GM23338 (cell line): ENCODE measurements around the gene TUB. TPM values are rescaled to one million over a fixed set of nuclear protein-coding genes. Genes with fewer than 3 reads are reported as not detected.

Experiments used
- ATAC-seq: fragments of 200-7000 bp; cut with Tn5 transposase; 3 replicates; pipeline ENCODE4 v1.9.1; 2020
- DNase-seq: peaks from one replicate; pipeline ENCODE4 v3.0.0-alpha.2; 2015; ENCODE audit warnings: low spot score
- H2AFZ ChIP-seq: fragments of 200-600 bp; sonication (generic); 2 replicates; pipeline ENCODE4 v1.8.0; 2016; ENCODE audit warnings: antibody characterized with exemption, mild to moderate bottlenecking, moderate library complexity
- H3F3A ChIP-seq: fragments of 200-600 bp; sonication (generic); replicated peaks from 2 replicates; pipeline ENCODE4 v1.8.0; 2017; ENCODE audit warnings: antibody characterized with exemption, mixed run types, low read depth
- H3K27ac ChIP-seq: fragments of 200-600 bp; sonication (generic); 2 replicates; pipeline ENCODE4 v1.6.1; 2016; ENCODE audit warnings: low read depth
- H3K27me3 ChIP-seq: fragments of 200-600 bp; sonication (generic); 2 replicates; pipeline ENCODE4 v1.8.0; 2016; ENCODE audit warnings: mild to moderate bottlenecking, mixed run types, moderate library complexity; ENCODE audit not compliant: insufficient read depth
- H3K36me3 ChIP-seq: fragments of 200-600 bp; sonication (generic); 2 replicates; pipeline ENCODE4 v1.8.0; 2016; ENCODE audit warnings: mild to moderate bottlenecking; ENCODE audit not compliant: insufficient read depth
- H3K4me1 ChIP-seq: fragments of 200-600 bp; sonication (generic); 2 replicates; pipeline ENCODE4 v1.8.0; 2016; ENCODE audit warnings: mild to moderate bottlenecking, moderate library complexity; ENCODE audit not compliant: insufficient read depth
- H3K4me2 ChIP-seq: fragments of 200-600 bp; sonication (generic); 2 replicates; pipeline ENCODE4 v1.7.1; 2017; ENCODE audit warnings: mixed run types
- H3K4me3 ChIP-seq: fragments of 200-600 bp; sonication (generic); 2 replicates; pipeline ENCODE4 v1.6.1; 2016; ENCODE audit warnings: mixed run types
- H3K79me2 ChIP-seq: fragments of 200-600 bp; sonication (generic); replicated peaks from 2 replicates; pipeline ENCODE4 v1.8.0; 2017; ENCODE audit warnings: mild to moderate bottlenecking; ENCODE audit not compliant: insufficient read depth
- H3K9me2 ChIP-seq: fragments of 200-600 bp; sonication (generic); 2 replicates; pipeline ENCODE4 v1.8.0; 2017; ENCODE audit not compliant: insufficient read depth
- H4K20me1 ChIP-seq: fragments of 200-600 bp; sonication (generic); replicated peaks from 2 replicates; pipeline ENCODE4 v1.8.0; 2017; ENCODE audit warnings: mild to moderate bottlenecking; ENCODE audit not compliant: insufficient read depth
- H3K27ac Mint-ChIP-seq: 2 replicates; pipeline ENCODE4 v1.8.0; 2020; ENCODE audit warnings: inconsistent platforms, mild to moderate bottlenecking, moderate library complexity, mixed read lengths
- H3K27me3 Mint-ChIP-seq: 3 replicates; pipeline ENCODE4 v1.8.0; 2022; ENCODE audit warnings: low read depth, mild to moderate bottlenecking, moderate library complexity, mixed read lengths, inconsistent platforms; ENCODE audit not compliant: insufficient read depth, poor library complexity
- H3K36me3 Mint-ChIP-seq: 3 replicates; pipeline ENCODE4 v1.8.0; 2021; ENCODE audit warnings: low read depth, mild to moderate bottlenecking, inconsistent platforms, moderate library complexity, mixed read lengths
- H3K4me1 Mint-ChIP-seq: 3 replicates; pipeline ENCODE4 v1.8.0; 2020; ENCODE audit warnings: mild to moderate bottlenecking, inconsistent platforms, mixed read lengths
- H3K4me3 Mint-ChIP-seq: 3 replicates; pipeline ENCODE4 v1.8.0; 2021; ENCODE audit warnings: moderate library complexity, mild to moderate bottlenecking, inconsistent platforms, mixed read lengths
- H3K9me3 Mint-ChIP-seq: 3 replicates; pipeline ENCODE4 v1.8.0; 2020; ENCODE audit warnings: moderate library complexity, mild to moderate bottlenecking, inconsistent platforms, mixed read lengths
- CREB1 ChIP-seq: fragments of 250-450 bp; sonication (Bioruptor Pico); IDR thresholded peaks from 2 replicates; pipeline ENCODE4 v1.5.0; 2020; ENCODE audit warnings: low read depth, mild to moderate bottlenecking, moderate library complexity
- CTCF ChIP-seq, 2 experiments: fragments of 200-600 bp in 1 of 2; sonication (generic) in 1 of 2; conservative IDR thresholded peaks; 2 replicates each; pipeline versions ENCODE4 v1.5.1 to v1.6.1; 2016 to 2017; ENCODE audit warnings: antibody characterized with exemption in 2 of 2, low read depth in 2 of 2, mild to moderate bottlenecking in 2 of 2, moderate library complexity in 1 of 2
- ETS1 ChIP-seq: IDR thresholded peaks from 2 replicates; pipeline ENCODE4 v1.6.1; 2016; ENCODE audit warnings: antibody characterized with exemption
- EZH2 ChIP-seq: fragments of 200-600 bp; sonication (generic); IDR thresholded peaks from one replicate; pipeline ENCODE4 v1.8.0; 2017; ENCODE audit warnings: antibody characterized with exemption, mild to moderate bottlenecking, low read depth; ENCODE audit not compliant: unreplicated experiment
- EZH2phosphoT487 ChIP-seq: fragments of 200-600 bp; sonication (generic); IDR thresholded peaks from one replicate; pipeline ENCODE4 v1.8.1; 2018; ENCODE audit warnings: antibody characterized with exemption; ENCODE audit not compliant: unreplicated experiment
- JUNB ChIP-seq: IDR thresholded peaks from one replicate; pipeline ENCODE4 v1.6.1; 2016; ENCODE audit warnings: antibody characterized with exemption; ENCODE audit not compliant: unreplicated experiment
- NANOG ChIP-seq: IDR thresholded peaks from 2 replicates; pipeline ENCODE4 v1.6.1; 2016; ENCODE audit warnings: antibody characterized with exemption, borderline replicate concordance
- POLR2AphosphoS5 ChIP-seq: IDR thresholded peaks from 2 replicates; pipeline ENCODE4 v1.6.1; 2016; ENCODE audit warnings: antibody characterized with exemption, low read depth
- STAT1 ChIP-seq: IDR thresholded peaks from one replicate; pipeline ENCODE4 v1.6.1; 2016; ENCODE audit warnings: antibody characterized with exemption; ENCODE audit not compliant: unreplicated experiment
- ZNF114 ChIP-seq: fragments of 250-450 bp; sonication (Bioruptor Pico); IDR thresholded peaks from 2 replicates; pipeline ENCODE4 v1.5.0; 2020; ENCODE audit warnings: mild to moderate bottlenecking, moderate library complexity
- ZNF331 ChIP-seq: fragments of 250-450 bp; sonication (Bioruptor Pico); IDR thresholded peaks from 2 replicates; pipeline ENCODE4 v1.5.0; 2020; ENCODE audit warnings: low read depth, mild to moderate bottlenecking, moderate library complexity
- ZNF462 ChIP-seq: fragments of 250-450 bp; sonication (Bioruptor Pico); IDR thresholded peaks from 2 replicates; pipeline ENCODE4 v1.5.0; 2020; ENCODE audit warnings: mild to moderate bottlenecking, moderate library complexity
- polyA plus RNA-seq: library from polyadenylated mRNA; unstranded; fragments of >200 nt; fragmentation: Nextera tagmentation; extraction: Ambion mirVana; gene quantifications from 2 replicates; pipeline ENCODE4 v1.2.1, GENCODE V29; 2016
- total RNA-seq: library from RNA; depleted of rRNA; stranded (reverse); fragments of >200 nt; shearing (Covaris generic); gene quantifications from 2 replicates; pipeline ENCODE4 v1.2.3, GENCODE V29; 2014
- TF ChIP-seq, protein P1 (sequence below): IDR thresholded peaks from one replicate; pipeline ENCODE4 v1.6.1; 2018; ENCODE audit warnings: antibody characterized with exemption; ENCODE audit not compliant: unreplicated experiment

The TUB gene
- total and polyA plus RNA-seq, 2 experiments from 2014 or later = 5.5 to 30.4 TPM

DNA sequence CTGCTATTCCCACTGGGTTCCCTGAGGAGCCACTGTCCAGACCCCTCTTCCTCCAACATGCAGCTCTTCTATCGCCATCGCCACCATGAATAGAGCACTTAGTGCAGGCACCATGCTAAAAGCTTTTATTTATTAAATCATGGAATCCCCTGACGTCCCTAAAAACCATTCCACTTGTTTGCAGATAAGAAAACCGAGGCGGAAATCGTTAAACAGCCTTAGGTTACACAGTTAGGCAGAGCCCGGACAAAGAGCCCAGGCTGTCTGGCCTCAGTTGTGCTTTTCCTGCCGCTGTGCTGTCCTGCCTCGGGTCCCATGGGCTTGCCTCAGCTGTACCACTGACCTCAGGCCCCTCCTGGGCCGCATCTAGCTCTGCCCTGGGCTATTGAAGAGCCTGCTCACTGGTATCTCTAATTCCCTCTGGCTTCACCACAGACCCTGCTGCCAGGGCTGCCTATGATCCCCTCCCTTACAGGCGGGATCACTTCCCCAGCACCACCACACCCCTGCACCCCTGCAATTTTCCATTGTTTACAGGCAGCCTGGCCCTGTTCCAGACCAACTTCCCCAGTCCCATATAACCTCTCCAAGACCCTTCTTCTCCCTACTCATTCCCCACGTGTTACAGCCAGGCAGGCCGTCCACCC is 13.0 kb upstream of the TUB start:
- Histone ChIP-seq H3K36me3 (no peaks in the 10 kb centered on the region), H3K27ac (no peak overlapping the region), H3K4me3 (no peak overlapping the region), H3K4me2 (no peak overlapping the region), H4K20me1 (no peaks in the 10 kb centered on the region), H3F3A (no peaks in the 10 kb centered on the region), H3K9me2 (no peaks in the 10 kb centered on the region), H3K27me3 (no peaks in the 10 kb centered on the region), H3K4me1 (peaks cover 20% of the 10 kb centered on the region), H2AFZ (peak overlapping the region; percentile 74; the same call in 1 of the 2 replicates), H3K79me2 (no peaks in the 10 kb centered on the region)
- Mint-ChIP-seq H3K4me3 (no peak overlapping the region), H3K27me3 (peaks cover 5% of the 10 kb centered on the region), H3K9me3 (no peaks in the 10 kb centered on the region; the same call in 2 of the 3 replicates), H3K27ac (no peak overlapping the region), H3K36me3 (no peaks in the 10 kb centered on the region), H3K4me1 (peaks cover 44% of the 10 kb centered on the region)
- DNase-seq (no peak), ATAC-seq (no peak)
- TF ChIP-seq JUNB (no peak), ETS1 (no peak), CREB1 (CRISPR knock-in tag) (no peak), ZNF114 (CRISPR knock-in tag) (no peak), EZH2phosphoT487 (no peak), ZNF462 (CRISPR knock-in tag) (no peak), STAT1 (no peak), NANOG (no peak), POLR2AphosphoS5 (no peak), ZNF331 (CRISPR knock-in tag) (no peak), EZH2 (no peak), CTCF (conservative IDR thresholded peaks at IDR 0.05; ENCODE audit: low read depth in 2 of 2) (no peak)
- TF ChIP-seq, protein P1, sequence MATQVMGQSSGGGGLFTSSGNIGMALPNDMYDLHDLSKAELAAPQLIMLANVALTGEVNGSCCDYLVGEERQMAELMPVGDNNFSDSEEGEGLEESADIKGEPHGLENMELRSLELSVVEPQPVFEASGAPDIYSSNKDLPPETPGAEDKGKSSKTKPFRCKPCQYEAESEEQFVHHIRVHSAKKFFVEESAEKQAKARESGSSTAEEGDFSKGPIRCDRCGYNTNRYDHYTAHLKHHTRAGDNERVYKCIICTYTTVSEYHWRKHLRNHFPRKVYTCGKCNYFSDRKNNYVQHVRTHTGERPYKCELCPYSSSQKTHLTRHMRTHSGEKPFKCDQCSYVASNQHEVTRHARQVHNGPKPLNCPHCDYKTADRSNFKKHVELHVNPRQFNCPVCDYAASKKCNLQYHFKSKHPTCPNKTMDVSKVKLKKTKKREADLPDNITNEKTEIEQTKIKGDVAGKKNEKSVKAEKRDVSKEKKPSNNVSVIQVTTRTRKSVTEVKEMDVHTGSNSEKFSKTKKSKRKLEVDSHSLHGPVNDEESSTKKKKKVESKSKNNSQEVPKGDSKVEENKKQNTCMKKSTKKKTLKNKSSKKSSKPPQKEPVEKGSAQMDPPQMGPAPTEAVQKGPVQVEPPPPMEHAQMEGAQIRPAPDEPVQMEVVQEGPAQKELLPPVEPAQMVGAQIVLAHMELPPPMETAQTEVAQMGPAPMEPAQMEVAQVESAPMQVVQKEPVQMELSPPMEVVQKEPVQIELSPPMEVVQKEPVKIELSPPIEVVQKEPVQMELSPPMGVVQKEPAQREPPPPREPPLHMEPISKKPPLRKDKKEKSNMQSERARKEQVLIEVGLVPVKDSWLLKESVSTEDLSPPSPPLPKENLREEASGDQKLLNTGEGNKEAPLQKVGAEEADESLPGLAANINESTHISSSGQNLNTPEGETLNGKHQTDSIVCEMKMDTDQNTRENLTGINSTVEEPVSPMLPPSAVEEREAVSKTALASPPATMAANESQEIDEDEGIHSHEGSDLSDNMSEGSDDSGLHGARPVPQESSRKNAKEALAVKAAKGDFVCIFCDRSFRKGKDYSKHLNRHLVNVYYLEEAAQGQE = no peak
